HepG2 (cell line): ENCODE measurements around the gene TSPAN12. TPM values are rescaled to one million over a fixed set of nuclear protein-coding genes. Genes with fewer than 3 reads are reported as not detected.

ENCODE experiments used
- HDAC1 ChIP-seq: sonication (generic); formaldehyde crosslinking; IDR thresholded peaks from 2 replicates; pipeline ENCODE4 v1.5.1; 2020; ENCODE audit warnings: mild to moderate bottlenecking, missing genetic modification reagents
- KDM3A ChIP-seq: IDR thresholded peaks from 2 replicates; pipeline ENCODE4 v1.6.1; 2018; ENCODE audit warnings: low read depth, missing compliant biosample characterization
- RBFOX2 ChIP-seq: fragments of 200-400 bp; formaldehyde crosslinking; IDR thresholded peaks from 2 replicates; pipeline ENCODE4 v1.6.1; 2017; ENCODE audit warnings: low read depth, mild to moderate bottlenecking, low read length
- ZKSCAN5 ChIP-seq: sonication (generic); formaldehyde crosslinking; IDR thresholded peaks from 2 replicates; pipeline ENCODE4 v1.5.1; 2020; ENCODE audit warnings: mild to moderate bottlenecking, missing genetic modification reagents
- ZNF772 ChIP-seq: sonication (generic); formaldehyde crosslinking; IDR thresholded peaks from 2 replicates; pipeline ENCODE4 v1.5.0; 2020; ENCODE audit warnings: mild to moderate bottlenecking, missing genetic modification reagents
- polyA plus RNA-seq, 8 experiments: library from polyadenylated mRNA; depleted of rRNA in 3 of 8; stranded (reverse) in 7 of 8; unstranded in 1 of 8; fragments of >200 nt; fragmentation: Illumina TruSeq in 4 of 8; extraction: Trizol in 4 of 8; gene quantifications; 2 replicates each; pipeline versions ENCODE4 v1.2.1 to v1.2.3, GENCODE V29; 2011 to 2016; ENCODE audit warnings: low read depth in 4 of 8, missing spikeins in 1 of 8, mixed read lengths in 1 of 8; ENCODE audit not compliant: insufficient read depth in 1 of 8
- total RNA-seq, 5 experiments: library from RNA; depleted of rRNA; stranded (reverse); fragments of >200 nt; fragmentation: Illumina TruSeq; extraction: Trizol; gene quantifications; 2 replicates each; pipeline ENCODE4 v1.2.3, GENCODE V29; 2016; ENCODE audit warnings: low read depth in 1 of 5
- TF ChIP-seq, protein P1 (sequence below): sonication (generic); formaldehyde crosslinking; IDR thresholded peaks from 2 replicates; pipeline ENCODE4 v1.8.0; 2022; ENCODE audit warnings: missing genetic modification reagents, mild to moderate bottlenecking, borderline replicate concordance
- TF ChIP-seq, protein P2 (sequence below): sonication (generic); formaldehyde crosslinking; IDR thresholded peaks from one replicate; pipeline ENCODE4 v1.5.1; 2020; ENCODE audit warnings: mild to moderate bottlenecking, missing genetic modification reagents; ENCODE audit errors: not compliant biosample characterization

Gene TSPAN12
- total and polyA plus RNA-seq, 2 of the 13 experiments (the other 11 are each of a cell fraction or from before 2014, with no cell fraction given) = 0.48 to 0.95 TPM

GRCh38 chr7:120857588-120858573 is at the start of gene TSPAN12 (continued):
- TF ChIP-seq RBFOX2 (peak; percentile 39; the same call in 1 of the 2 replicates), KDM3A (CRISPR knock-in tag) (peak; percentile 50; the same call in 1 of the 2 replicates), ZKSCAN5 (CRISPR knock-in tag) (no peak), ZNF772 (peak; percentile 32; the same call in 1 of the 2 replicates), HDAC1 (CRISPR knock-in tag) (0 out of 2 replicates have a peak, but pooled peaks have one; percentile 30)
- TF ChIP-seq, protein P1, sequence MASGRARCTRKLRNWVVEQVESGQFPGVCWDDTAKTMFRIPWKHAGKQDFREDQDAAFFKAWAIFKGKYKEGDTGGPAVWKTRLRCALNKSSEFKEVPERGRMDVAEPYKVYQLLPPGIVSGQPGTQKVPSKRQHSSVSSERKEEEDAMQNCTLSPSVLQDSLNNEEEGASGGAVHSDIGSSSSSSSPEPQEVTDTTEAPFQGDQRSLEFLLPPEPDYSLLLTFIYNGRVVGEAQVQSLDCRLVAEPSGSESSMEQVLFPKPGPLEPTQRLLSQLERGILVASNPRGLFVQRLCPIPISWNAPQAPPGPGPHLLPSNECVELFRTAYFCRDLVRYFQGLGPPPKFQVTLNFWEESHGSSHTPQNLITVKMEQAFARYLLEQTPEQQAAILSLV (CRISPR knock-in tag) = 0 out of 2 replicates have a peak, but pooled peaks have one; percentile 15
- TF ChIP-seq, protein P2, sequence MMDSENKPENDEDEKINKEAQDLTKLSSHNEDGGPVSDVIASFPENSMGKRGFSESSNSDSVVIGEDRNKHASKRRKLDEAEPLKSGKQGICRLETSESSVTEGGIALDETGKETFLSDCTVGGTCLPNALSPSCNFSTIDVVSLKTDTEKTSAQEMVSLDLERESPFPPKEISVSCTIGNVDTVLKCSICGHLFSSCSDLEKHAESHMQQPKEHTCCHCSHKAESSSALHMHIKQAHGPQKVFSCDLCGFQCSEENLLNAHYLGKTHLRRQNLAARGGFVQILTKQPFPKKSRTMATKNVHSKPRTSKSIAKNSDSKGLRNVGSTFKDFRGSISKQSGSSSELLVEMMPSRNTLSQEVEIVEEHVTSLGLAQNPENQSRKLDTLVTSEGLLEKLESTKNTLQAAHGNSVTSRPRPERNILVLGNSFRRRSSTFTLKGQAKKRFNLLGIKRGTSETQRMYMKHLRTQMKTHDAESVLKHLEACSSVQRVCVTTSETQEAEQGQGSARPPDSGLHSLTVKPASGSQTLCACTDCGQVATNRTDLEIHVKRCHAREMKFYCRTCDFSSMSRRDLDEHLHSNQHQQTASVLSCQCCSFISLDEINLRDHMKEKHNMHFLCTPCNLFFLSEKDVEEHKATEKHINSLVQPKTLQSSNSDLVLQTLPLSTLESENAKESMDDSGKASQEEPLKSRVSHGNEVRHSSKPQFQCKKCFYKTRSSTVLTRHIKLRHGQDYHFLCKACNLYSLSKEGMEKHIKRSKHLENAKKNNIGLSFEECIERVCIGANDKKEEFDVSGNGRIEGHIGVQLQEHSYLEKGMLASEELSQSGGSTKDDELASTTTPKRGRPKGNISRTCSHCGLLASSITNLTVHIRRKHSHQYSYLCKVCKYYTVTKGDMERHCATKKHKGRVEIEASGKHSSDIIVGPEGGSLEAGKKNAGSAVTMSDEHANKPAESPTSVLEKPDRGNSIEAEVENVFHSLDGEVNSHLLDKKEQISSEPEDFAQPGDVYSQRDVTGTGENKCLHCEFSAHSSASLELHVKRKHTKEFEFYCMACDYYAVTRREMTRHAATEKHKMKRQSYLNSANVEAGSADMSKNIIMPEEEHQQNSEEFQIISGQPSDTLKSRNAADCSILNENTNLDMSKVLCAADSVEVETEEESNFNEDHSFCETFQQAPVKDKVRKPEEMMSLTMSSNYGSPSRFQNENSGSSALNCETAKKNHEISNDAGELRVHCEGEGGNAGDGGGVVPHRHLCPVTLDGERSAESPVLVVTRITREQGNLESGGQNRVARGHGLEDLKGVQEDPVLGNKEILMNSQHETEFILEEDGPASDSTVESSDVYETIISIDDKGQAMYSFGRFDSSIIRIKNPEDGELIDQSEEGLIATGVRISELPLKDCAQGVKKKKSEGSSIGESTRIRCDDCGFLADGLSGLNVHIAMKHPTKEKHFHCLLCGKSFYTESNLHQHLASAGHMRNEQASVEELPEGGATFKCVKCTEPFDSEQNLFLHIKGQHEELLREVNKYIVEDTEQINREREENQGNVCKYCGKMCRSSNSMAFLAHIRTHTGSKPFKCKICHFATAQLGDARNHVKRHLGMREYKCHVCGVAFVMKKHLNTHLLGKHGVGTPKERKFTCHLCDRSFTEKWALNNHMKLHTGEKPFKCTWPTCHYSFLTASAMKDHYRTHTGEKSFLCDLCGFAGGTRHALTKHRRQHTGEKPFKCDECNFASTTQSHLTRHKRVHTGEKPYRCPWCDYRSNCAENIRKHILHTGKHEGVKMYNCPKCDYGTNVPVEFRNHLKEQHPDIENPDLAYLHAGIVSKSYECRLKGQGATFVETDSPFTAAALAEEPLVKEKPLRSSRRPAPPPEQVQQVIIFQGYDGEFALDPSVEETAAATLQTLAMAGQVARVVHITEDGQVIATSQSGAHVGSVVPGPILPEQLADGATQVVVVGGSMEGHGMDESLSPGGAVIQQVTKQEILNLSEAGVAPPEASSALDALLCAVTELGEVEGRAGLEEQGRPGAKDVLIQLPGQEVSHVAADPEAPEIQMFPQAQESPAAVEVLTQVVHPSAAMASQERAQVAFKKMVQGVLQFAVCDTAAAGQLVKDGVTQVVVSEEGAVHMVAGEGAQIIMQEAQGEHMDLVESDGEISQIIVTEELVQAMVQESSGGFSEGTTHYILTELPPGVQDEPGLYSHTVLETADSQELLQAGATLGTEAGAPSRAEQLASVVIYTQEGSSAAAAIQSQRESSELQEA (CRISPR knock-in tag) = peak; percentile 57
